ENCODE results near the gene PCDHA5.
"Not testable (repeated sequence)": the region's sequence is repeated elsewhere in the genome, so short reads cannot be mapped to it uniquely, and the experiment has no call there.

DNA sequence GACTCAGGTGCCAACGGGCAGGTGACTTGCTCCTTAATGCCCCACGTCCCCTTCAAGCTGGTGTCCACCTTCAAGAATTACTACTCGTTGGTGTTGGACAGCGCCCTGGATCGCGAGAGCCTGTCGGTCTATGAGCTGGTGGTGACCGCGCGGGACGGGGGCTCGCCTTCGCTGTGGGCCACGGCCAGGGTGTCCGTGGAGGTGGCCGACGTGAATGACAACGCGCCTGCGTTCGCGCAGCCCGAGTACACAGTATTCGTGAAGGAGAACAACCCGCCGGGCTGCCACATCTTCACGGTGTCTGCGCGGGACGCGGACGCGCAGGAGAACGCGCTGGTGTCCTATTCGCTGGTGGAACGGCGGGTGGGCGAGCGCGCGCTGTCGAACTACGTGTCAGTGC is 34.0 kb upstream of the PCDHA5 start:
- TF ChIP-seq, protein P1, sequence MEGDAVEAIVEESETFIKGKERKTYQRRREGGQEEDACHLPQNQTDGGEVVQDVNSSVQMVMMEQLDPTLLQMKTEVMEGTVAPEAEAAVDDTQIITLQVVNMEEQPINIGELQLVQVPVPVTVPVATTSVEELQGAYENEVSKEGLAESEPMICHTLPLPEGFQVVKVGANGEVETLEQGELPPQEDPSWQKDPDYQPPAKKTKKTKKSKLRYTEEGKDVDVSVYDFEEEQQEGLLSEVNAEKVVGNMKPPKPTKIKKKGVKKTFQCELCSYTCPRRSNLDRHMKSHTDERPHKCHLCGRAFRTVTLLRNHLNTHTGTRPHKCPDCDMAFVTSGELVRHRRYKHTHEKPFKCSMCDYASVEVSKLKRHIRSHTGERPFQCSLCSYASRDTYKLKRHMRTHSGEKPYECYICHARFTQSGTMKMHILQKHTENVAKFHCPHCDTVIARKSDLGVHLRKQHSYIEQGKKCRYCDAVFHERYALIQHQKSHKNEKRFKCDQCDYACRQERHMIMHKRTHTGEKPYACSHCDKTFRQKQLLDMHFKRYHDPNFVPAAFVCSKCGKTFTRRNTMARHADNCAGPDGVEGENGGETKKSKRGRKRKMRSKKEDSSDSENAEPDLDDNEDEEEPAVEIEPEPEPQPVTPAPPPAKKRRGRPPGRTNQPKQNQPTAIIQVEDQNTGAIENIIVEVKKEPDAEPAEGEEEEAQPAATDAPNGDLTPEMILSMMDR (optimal IDR thresholded peaks at IDR 0.05 in 1 of 3, IDR thresholded peaks at IDR 0.05 in 1 of 3, conservative IDR thresholded peaks at IDR 0.05 in 1 of 3; ENCODE audit: extremely low read depth in 1 of 3, insufficient read depth in 2 of 3, low read length in 3 of 3) = not testable (repeated sequence)
- TF ChIP-seq EZH2 (IDR thresholded peaks at IDR 0.05; ENCODE audit: low read length) = not testable (repeated sequence)

All from keratinocyte (primary cell).